Measurements from ENCODE around the gene RIMS1. TPM values are rescaled to one million over a fixed set of nuclear protein-coding genes. Genes with fewer than 3 reads are reported as not detected.

Gene RIMS1
- total RNA-seq, 1 donor from 2014 or later = under 0.01 TPM

GRCh38 chr6:72140795-72141194 is 254.4 kb downstream of the RIMS1 start:
- DNase-seq (ENCODE audit: low read depth) (peak; percentile 30), FAIRE-seq (no peak)
- no peaks in the 10 kb centered on the region for H3K36me3 ChIP-seq (ENCODE audit: control insufficient read depth, insufficient read depth, low read length)
- no peaks in the 10 kb centered on the region for H3K27me3 ChIP-seq (ENCODE audit: control insufficient read depth, insufficient read depth, low read length)
- H3K4me3 ChIP-seq (ENCODE audit: low read depth, low read length) = no peak overlapping the region
- TF ChIP-seq CTCF (IDR thresholded peaks at IDR 0.05; ENCODE audit: insufficient read depth, low read length, severe bottlenecking) = no peak

- peak; percentile 79 for DNase-seq (ENCODE audit: low read depth)
- no peak for TF ChIP-seq CTCF (IDR thresholded peaks at IDR 0.05; ENCODE audit: insufficient read depth, low read length, severe bottlenecking)
- H3K36me3 ChIP-seq (ENCODE audit: control insufficient read depth, insufficient read depth, low read length) = no peaks in the 10 kb centered on the region
- no peak for FAIRE-seq
- no peak overlapping the region for H3K4me3 ChIP-seq (ENCODE audit: low read depth, low read length)
- no peaks in the 10 kb centered on the region for H3K27me3 ChIP-seq (ENCODE audit: control insufficient read depth, insufficient read depth, low read length)
These were observed 263.4 kb downstream of the RIMS1 start for GRCh38 chr6:72149715-72150114.

- FAIRE-seq (peak; percentile 64), DNase-seq (ENCODE audit: low read depth) (no peak)
- no peaks in the 10 kb centered on the region for H3K27me3 ChIP-seq (ENCODE audit: control insufficient read depth, insufficient read depth, low read length)
- H3K36me3 ChIP-seq (ENCODE audit: control insufficient read depth, insufficient read depth, low read length) = no peaks in the 10 kb centered on the region
- H3K4me3 ChIP-seq (ENCODE audit: low read depth, low read length) = no peak overlapping the region
- no peak for TF ChIP-seq CTCF (IDR thresholded peaks at IDR 0.05; ENCODE audit: insufficient read depth, low read length, severe bottlenecking)
These were observed 265.4 kb downstream of the RIMS1 start for GRCh38 chr6:72151742-72152141.

- FAIRE-seq (no peak), DNase-seq (ENCODE audit: low read depth) (no peak)
- Histone ChIP-seq H3K36me3 (ENCODE audit: control insufficient read depth, insufficient read depth, low read length) (no peaks in the 10 kb centered on the region), H3K4me3 (ENCODE audit: low read depth, low read length) (no peak overlapping the region), H3K27me3 (ENCODE audit: control insufficient read depth, insufficient read depth, low read length) (no peaks in the 10 kb centered on the region)
- TF ChIP-seq CTCF (IDR thresholded peaks at IDR 0.05; ENCODE audit: insufficient read depth, low read length, severe bottlenecking) = no peak
These were observed 289.6 kb downstream of the RIMS1 start for GRCh38 chr6:72175916-72176315.

GRCh38 chr6:72182337-72183246 is 296.2 kb downstream of the RIMS1 start:
- FAIRE-seq = no peak
- H3K4me3 ChIP-seq (ENCODE audit: low read depth, low read length) = peak overlapping the region; percentile 41
- no peak for TF ChIP-seq CTCF (IDR thresholded peaks at IDR 0.05; ENCODE audit: insufficient read depth, low read length, severe bottlenecking)
- H3K36me3 ChIP-seq (ENCODE audit: control insufficient read depth, insufficient read depth, low read length) = no peaks in the 10 kb centered on the region
- peak; percentile 68 for DNase-seq (ENCODE audit: low read depth)
- peaks cover 9% of the 10 kb centered on the region for H3K27me3 ChIP-seq (ENCODE audit: control insufficient read depth, insufficient read depth, low read length)
